GDM1 (cell line): ENCODE data around the gene PUSL1.

Source experiments
- DNase-seq: peaks from one replicate; lab custom pipeline; 2025; lab: John Stamatoyannopoulos, UW

The PUSL1 gene, protein sequence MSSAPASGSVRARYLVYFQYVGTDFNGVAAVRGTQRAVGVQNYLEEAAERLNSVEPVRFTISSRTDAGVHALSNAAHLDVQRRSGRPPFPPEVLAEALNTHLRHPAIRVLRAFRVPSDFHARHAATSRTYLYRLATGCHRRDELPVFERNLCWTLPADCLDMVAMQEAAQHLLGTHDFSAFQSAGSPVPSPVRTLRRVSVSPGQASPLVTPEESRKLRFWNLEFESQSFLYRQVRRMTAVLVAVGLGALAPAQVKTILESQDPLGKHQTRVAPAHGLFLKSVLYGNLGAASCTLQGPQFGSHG

DNA sequence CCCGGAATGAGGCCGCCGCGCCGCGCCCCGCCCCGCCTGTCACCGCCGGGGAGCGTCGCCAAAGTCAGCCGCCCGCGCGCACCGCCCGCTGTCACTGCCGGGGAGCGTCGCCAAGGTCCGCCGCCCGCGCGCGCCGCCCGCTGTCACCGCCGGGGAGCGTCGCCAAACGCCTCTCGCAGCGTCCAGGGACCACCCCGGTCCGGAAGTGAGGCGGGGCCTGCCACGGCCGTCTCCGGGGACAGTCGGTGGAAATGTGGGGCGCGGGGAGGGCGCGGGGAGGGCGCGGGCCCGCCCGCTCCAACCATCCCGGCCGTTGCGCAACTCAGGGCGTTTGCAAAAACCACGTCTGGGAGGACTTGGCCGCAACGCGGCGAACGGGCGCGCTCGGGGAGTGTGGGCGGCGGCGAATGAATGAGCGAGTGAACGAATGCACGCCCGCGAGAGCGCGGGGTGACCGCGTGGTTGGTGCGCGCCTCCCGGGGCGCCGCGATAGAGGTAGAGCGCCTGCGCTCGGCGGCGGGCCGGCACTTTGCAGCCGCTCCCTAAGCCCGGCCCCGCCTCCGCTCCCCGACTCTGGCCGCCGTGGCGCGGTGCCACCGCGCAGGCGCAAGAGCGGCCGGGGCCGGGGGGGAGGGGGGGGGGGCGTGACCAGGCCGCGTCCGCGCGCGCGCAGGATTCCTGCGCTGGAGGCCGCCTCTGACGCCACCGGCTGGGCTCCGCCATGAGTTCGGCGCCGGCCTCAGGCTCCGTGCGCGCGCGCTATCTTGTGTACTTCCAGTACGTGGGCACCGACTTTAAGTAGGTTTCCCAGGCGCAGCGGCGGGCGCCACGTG, at the start of gene PUSL1, which contains the start of gene ACAP3:
Gene PUSL1 (plus strand): TSS at position 675 of the 833 bp plus-strand sequence. CDS start 47 bp downstream, at position 722.
Gene ACAP3 (minus strand): TSS at position 8 of the 833 bp plus-strand sequence. CDS start 115 bp downstream, outside the sequence.
- peak; percentile 86 for DNase-seq

DNA sequence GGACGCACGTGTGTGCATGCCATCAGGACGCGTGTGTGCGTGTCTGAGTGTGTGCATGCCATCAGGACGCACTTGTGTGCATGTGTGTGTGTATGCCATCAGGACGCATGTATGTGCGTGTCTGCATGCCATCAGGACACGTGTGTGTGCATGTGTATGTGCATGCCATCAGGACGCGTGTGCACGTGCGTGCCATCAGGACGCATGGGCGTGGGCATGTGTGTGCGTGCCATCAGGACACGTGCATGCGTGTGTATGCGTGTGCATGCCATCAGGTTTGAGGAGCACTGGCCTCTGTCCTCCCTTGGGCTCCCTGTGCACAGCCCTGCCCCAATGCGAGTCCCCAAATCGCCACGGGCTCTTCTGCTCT, 49.3 kb upstream of the PUSL1 start:
- DNase-seq, result no peak

DNA sequence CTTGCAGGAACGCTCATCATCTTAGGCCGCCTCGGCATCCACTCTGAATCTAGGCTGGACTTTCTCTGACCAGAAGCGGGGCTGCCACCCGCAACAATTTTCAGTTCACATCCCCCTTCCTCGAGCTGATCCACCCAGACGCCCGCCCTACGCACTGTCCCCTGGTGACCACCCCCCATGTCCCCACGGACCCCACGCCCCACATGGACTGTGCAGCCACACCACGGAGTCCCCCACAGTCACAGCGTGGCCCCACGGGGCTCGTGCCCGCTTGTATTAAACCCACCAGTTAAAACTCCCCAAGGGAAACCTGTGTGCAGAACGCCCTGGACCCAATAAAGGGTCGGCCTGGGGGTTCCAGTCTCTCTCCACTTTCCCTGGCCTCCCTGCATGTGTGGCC, 48.9 kb upstream of the PUSL1 start:
- DNase-seq, result no peak

DNA sequence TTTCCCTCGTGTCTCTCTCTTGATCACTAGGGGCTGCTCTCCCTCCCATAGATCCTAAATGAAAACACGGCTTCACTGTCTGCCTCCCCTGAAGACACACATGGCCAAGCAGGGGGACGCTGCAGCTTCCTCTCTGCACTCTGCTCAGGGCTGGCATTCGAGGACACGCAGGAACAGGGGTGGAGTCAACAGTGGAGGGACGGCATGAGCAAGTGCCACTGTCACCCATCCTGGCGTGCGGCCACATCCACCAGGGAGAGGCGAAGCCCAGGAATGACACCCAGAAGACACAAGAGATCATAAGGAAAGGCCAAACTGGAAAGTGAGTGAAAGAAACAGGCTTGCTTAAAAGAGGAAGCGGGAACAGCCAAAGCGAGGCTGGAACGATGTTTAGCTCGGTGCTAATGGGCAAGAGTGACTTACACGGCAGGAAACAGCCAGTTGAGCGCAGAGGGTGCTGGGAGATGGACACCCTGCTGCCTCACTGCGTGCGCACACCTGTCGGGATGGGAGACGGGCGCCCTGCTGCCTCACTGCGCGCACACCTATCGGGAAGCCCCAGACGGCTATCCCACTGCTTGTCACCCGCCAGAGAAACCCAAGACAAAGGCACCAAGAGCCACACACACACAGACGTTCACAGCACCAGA, 48.3 kb upstream of the PUSL1 start:
- no peak for DNase-seq

DNA sequence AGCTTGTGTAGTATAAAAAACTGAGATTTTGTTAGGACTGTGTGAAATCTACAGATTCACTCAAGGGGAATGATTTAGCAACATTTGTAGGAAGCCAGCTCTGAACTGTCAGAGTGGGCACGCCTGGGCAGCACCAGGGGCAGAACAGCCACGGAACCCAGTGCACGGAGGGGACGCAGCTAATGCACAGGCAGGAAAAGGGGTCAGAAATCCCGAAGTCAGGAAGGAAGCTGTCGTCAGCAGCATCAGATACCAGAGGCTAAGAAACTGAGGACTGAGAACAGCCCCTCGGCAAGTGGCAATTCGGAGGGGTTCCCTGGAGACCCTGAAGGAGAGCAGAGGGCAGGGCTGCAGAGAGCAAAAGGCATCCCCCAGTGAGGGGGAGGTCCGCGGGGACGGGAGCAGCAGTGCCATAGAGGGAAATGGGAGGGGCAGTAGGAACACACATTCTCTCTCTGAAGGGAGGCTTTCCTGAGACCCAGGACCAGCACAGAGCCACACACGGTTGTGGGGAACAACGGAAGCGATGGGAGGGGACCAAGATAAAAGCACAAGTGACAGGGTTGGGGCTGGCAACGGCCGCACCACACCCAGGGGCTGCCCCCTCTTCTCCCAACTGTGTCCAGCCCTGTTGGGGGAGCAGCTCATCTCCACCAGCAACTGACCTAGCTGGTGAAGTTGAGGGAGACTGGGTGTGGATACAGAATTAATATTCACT, 47.4 kb upstream of the PUSL1 start:
- DNase-seq, result no peak

DNA sequence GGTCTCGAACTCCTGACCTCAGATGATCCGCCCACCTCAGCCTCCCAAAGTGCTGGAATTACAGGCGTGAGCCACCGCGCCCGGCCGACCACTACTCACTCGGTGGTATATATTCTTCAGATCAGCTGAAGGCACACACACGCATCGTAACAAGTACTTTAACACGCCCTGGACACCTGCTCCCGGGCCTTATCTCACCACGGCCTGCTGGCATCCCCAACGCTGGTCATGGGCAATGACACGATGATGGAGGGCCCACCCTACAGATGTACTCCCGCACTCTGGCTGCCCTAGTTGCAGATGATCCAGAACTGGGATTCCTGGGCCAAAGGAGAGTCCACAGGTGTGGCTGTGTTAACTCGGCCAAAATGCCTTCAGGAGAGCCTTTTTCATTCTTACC, 46.3 kb upstream of the PUSL1 start:
- DNase-seq, result no peak

DNA sequence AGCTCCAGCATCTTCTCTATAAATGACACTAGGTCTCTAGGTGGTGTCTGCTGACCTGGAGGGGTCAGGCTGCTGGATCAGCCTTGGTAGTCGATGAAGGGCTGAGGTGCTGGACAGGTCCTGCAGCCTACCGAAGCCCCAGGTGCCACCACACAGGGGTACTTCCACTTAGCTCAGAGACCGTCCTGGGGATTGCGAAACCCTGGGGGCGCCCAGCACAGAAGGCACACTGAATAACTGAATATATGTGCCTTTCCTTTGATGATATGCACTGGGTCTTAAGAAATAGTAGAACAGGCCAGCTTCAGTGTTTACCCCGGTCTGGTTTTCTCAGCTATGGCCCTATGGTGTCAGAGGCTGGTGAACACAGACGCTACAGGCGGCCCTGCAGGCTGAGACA, 45.6 kb upstream of the PUSL1 start:
- DNase-seq, result no peak

DNA sequence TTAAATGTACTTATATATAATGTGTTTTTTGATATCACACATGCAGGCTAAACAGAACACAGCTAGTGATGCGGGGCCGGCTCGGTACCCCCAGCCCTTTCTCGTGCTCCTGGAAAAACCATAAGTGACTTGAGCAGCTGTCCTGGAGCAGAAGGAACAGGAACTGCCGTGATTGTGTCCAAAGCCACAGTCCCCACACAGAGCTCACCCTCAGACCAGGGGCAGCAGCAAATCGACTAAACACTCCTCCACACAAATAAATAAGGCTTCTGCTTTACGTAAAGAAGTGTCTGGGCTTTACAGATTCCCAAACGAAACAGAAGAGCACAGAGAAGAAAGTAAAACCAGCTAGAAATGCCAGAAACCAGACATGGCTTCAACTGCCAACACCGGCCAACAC, 44.4 kb upstream of the PUSL1 start:
- DNase-seq, result no peak

DNA sequence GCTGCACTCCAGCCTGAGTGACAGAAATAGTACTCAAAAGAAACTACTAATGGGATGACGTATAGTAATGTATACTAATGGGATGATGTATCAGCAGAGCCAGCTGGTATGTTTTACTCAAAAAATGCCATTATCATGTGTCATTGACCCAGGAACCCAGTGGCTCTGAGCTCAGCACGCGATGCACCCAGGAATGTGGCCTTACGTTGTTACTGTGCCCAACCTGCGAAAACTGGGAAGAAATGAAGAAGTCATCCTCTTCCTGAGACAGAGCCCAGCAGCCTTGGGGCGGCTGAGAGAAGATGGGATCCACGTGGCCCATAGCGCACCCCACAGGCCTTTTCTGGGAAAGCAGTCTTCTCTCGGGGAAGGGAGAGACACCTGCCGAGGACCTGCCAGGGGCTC, 43.5 kb upstream of the PUSL1 start:
- no peak for DNase-seq

DNA sequence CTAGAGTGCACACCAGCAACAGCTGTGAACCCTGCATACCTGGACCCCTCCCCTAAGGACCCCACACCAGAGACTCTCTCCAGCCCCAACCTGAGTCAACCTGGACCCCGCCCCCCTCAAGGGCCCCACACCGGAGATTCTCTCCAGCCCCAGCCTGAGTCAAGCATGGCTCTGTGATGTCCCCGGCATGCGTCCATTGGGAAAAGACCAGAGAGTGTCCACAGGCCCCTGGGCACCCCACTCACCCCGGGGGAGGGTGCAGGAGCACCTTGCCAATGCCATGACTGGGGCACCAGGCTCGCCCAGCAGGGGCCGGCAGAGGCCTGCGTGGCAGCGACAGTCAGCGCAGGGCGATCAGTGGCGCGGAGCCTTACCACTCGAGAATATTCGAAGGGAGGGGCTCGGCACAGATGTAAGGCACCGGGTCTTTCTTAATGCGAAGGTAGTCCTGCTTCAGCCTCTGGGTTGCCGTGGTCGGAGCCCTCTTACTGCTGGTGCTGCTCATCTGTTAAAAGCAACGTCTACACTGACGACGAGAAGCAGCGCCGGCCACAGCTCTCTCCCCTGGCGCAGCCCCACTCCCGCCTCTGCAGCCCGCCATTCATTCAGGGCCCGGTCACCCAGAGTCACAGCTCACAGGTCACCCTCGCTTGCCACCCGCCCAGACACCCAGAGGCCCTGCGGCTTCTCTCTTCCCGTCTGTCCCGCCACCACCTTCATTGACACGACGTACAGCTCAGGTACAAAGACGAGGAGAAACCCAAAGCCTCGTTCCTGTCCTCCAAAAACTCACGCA, 40.7 kb upstream of the PUSL1 start:
- DNase-seq, result no peak

DNA sequence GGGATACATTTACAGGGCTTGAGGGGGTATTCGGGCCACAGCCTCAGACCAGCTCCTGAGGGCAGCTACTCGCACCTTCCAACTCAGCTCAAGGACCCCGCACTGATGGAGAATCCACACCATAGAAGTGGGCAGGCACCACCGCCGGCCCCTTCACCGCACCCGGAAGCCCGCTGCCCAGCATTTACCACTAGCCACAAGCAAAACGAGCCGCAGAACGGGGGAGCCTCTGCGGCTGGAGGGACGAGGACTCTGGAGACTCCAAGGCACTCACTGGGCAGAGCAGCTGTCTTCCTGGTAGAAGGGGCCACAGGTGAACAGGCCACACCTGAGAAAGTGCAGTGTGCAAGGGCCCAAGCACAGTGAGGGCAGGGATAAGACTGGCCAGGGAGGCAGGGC, 40.1 kb upstream of the PUSL1 start:
- DNase-seq, result no peak

DNA sequence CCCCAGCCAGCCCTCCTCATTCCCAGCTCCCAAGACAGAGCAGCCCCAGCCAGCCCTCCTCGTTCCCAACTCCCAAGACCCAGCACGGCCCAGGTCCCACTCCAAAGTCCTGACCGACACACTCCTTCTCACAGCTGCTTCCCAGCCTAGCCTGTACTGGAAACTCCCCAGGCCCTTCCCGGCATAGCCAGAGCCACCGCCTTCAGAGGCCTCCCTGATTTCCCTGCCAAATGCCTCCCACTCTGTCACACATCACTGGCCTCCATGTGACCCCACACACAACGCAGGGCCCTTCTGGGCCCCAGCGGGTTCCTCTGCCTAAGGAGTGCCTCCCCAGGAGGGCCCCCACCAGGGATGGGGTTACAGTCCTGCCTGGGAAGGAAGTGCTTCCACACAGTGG, 37.6 kb upstream of the PUSL1 start:
- no peak for DNase-seq

DNA sequence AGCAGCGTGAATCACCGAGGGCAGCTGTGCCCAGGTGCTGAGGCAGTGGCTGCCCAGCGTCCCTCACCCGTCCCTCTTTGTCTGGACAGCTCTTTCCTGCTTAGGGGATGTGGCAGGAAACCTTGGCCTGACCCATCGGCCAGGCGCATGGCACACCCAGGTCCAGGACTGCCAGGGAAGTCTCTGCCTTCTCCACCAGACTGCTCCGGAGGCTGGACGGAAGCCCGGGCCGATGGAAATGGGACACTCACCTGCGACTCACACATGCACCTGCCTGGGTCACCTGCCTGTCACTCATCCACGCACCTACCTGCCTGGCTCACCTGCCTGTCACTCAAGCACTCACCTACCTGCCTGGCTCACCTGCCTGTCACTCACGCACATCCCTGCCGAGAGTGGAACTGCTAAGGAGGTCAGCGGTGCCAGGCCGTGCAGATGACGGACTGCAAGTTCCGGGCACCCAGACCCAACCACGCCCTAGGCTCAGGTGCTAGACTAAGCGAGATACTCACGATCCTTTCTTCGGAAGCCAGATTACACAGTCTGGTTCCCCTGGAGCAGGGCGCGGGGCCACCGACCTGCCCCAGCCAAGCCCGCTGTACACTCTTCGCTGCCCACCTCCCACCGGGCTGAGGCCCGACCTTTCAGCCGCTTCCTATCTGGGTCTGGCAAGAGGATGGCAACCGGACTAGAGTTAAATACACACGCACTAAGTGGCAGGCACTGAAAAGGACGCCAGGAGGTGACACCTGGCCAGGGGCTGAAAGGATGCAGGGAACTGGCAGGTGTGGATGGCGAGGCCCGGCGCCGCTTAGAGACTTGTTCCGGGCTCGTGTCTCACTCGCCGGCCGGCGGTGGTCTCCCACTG, 35.8 kb upstream of the PUSL1 start:
- DNase-seq, result no peak

DNA sequence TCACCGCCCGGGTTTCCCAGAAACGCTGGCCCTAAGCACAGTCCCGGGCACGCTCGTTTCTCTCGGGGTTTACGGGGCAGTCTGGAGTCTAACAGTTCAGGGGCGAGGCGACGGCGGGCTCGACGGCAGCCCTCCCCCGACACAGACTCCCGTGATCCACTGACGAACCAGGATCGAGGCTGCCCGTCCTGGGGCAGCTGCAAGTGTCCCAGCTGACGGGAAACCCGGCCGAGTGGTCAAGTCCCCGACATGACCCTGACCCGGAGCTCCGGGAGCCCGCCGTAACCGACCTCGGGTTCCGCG, 35.2 kb upstream of the PUSL1 start:
- DNase-seq, result no peak

DNA sequence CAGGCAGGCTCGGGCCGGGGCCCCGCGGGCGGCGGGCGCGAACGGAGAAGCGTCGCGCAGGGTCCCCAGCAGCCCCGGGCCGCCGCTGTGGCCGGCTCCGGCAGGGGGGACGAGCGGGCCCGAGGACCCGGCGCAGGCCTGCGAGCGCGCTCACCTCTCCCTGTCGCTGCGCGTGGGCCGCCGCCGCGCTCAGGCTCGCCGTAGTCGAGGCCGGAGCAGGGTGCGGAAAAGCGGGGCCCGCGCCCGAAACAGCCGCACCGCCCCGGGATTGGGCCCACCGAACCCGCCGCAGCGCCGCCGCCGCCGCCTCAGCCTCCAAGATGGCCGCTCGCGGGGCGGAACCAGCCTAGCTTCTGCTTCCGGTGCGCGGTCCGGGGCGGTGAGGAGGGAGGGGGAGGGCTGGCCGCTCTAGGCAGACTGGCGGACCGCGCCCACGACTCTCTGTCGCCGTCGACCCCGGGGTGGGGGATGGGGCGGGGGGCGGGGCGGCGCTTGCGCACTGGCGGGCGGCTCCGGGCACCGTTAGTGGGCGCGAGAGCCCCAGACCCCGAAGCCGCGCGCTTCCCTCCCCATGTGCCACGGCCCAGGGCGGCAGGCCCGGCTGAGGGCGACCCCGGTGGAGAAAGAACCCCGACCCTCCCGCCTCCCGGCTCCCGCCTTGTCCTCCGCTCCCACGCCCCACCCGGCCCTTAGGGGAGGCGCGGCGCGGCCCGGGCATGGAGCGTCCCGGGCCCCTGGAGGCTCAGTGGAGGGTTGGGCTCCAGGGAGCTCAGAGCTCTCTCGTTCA, 34.7 kb upstream of the PUSL1 start, which contains the start of gene UBE2J2:
Gene UBE2J2 (minus strand): TSS at position 343 of the 787 bp plus-strand sequence. CDS start 5,862 bp downstream, outside the sequence.
- peak; percentile 84 for DNase-seq

DNA sequence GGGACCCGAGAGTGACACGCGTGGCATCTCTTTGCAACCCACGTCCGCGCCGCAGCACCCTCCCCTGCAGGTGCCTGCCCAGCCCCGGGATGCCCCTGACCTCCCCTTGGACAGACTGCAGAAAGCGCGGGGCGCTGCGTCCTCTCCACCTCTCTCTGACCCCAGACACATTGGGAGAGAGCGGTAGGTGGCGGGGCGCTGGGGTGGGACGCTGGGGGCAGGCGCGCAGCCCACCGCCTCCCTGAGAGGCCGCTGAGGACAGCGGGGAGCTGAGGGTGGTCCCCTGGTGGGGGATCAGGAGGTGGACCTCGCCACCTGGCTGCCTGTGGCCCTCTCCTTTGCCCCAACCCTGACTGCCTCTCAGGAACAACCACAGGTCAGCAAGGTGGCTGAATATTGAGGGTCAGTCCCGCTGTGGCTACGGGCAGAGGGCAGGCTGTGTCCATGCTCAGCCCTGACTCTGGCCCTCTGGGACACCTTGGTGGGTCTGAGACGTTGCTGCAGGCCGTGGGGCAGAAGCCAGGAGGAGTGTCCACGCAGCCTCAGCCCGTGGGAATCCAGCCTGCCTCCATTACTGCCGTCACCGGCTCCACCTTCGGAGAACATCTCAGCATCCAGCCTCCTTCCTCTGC, 34.0 kb upstream of the PUSL1 start:
- no peak for DNase-seq

DNA sequence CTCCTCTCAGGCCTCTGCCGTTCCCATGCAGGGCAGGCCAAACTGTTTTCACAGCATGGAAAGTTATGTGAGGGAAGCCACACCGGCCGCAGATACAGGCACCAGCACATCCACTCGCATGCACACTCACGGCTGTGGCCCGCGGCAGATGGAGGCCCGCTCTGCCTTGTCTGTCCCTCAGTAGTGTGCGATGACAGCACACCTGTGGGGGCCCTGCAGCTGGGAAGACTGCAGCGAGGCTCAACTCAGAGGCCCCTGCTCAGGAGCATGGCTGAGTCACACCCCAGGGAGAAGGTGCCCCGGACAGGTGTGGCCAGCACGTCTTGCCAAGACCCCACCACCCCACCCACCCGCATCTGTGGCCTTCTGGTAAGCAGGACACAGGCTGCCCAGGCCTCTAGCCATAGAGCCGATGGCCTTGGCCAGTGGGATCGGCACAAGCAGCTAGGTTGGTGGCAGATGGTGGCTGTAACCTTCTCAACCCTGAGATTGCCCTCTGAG, 33.4 kb upstream of the PUSL1 start:
- no peak for DNase-seq

DNA sequence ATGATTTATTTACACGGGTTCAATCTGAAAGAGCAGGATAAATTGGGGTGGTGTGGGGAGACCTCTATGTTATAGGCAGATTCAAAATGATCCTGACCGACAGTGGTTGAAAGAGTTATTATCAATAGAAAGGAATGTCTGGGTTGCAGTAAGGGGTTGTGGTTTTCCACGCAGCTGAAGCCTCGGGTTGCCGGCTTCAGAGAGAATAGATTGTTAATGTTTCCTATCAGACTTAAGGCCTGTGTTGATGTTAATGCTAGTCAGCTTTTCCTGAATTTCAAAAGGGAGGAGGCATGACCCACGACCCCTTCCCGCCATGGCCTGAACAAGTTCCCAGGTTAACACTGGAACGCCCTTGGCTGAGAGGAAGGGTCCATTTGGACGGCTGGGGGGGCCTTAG, 32.6 kb upstream of the PUSL1 start:
- DNase-seq, result no peak

DNA sequence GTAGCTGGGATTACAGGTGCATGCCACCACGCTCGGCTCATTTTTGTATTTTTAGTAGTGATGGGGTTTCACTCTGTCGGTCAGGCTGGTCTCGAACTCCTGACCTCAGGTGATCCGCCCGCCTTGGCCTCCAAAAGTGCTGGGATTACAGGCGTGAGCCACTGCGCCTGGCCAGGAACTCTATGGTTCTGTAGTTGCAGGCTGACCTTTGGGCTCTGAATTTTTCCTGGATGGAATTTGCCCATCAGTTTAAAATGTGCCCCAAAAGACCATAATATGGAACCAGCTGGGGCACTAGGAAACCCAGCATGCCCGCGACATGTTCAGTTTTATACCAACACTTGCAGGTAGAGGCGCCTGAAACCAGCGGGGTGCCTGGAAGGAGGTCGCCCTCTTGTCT, 29.8 kb upstream of the PUSL1 start:
- no peak for DNase-seq
